ENCODE data around the gene POLR2L. TPM values are rescaled to one million over a fixed set of nuclear protein-coding genes. Genes with fewer than 3 reads are reported as not detected.

The POLR2L gene
- total RNA-seq, 1 experiment from 2014 or later = 139 TPM

DNA sequence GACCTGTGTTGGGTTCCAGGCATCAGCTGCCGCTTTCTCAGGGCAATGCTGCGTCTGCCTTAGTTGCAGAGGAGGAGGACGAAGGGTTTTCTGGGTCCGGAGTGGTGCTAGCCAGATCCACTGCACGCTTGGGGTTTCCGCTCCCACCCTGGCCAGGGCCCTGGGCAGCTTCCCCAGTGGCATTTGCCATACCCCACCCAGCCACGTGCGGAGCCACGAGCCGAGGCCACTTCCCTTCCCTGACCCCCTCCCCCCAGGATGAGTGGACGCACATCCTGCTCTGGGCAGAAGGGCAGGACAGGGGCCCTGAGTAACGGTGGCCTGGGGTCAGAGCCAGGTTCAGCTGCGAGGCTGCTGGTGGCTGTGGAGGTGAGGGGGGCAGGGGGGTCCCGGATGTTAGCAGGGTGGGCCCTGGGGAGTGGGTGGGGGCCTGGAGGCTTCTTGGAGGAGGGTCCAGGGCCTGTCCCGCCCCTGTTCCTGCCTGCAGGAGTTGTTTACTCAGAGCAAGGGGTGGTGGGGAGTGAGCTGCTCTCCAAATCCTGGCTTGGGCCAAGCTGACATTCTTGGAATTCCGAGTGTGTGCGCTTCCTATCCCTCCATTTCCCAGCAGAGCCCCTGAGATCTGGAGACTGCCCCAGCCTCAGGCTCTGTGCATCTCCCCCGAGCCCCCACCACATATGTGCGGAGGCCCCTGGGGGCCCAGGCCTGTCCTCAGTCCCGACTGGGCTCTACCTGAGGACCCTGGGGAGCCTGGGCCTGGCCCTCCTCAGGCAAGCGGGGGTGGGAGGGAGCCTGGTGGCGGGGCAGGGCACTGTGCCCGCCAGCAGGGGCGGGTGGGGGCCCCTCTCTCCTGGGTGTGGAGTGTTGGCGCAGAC is 1.7 kb upstream of the POLR2L start:
- in situ Hi-C loops (cut with HindIII; ENCODE audit: low sequenced_read_pairs) = no loop called here
- DNase-seq (ENCODE audit: low spot score) = peak; percentile 65

DNA sequence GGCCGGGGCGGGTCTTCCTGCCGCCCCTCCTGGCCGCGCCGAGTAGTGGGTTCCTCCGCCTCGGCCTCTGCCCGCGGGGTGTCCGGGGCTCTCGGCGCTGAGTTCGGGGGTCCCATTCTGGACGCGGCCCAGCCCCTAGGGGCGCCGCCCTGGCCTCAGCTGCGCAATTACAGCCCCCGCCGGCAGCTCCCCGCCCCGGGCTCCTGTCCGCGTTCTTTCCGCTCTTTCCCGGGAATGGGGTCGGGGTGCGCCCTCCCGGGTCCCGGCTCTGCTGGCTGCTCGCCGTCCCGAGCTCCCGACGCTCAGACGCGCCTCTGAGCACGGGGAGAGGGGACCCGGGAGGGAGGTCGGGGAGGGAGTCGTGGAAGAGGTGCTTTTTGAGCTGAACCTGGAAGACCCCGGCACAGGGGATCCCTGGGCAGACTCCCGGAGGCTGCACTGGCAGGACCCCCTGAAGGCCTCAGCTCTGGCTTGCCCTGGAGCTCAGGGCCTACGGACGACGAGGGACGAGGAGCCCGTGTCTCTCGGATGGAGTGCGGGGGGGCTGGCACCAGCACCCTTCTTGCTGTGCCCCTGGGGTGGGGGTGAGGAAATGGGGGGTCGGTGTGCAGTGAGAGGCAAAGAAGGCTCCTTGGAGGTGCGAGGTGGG is 881 bp upstream of the POLR2L start:
- no peak for DNase-seq (ENCODE audit: low spot score)
- in situ Hi-C loops (cut with HindIII; ENCODE audit: low sequenced_read_pairs) = no loop called here

DNA sequence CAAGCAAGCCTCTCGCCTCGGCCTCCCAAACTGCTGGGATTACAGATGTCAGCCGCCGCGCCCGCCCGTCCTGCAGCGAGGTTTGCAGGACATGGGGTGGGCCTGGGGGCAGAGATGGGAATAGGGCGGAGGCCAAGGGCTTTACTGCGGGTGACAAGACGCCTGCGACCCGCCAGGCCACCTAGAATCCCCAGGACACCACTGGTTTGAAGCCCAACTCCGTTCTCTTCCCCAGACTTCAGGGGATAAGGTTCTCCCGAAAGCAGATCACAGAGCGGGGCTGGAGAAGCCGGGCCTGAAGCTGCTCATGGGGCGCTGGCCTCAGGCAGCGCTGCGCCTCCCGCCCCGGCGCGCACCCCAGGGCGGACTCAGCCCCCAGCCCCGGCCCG is 354 bp downstream of the POLR2L start:
- in situ Hi-C loops (cut with HindIII; ENCODE audit: low sequenced_read_pairs) = no loop called here
- no peak for DNase-seq (ENCODE audit: low spot score)

DNA sequence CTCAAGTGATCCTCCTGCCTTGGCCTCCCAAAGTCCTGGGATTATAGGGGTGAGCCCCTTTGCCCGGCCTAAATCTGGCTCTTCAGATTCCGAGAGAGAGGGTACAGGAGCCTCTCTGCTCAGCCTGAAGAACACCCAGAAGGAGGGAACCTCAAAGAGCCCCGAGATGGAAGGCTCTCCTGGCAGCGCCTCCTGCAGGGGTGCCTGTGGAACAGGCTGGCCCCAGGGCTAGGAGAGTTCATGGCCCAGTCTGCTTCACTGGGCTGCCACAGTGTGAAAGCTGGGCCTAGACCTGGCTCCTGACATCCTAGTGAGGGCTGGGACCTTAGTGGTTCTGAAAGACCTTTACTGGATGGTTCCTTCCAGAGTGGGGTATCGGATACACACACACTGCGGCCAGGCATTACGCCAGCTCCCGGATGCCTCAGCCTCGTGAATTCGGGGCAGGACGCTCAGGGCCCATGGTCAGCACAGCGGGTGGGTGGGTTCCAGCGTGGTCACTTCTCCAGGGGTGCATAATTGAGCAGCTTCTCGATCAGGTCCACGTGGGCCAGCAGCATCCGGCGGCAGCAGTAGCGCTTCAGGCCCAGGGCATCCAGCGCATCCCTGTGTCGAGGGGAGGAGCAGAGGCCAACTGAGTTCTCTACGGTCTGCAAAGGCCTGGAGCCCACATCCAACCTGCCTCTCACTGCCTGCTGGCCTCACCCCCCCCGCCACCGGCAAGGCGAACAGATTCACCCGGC is 2.3 kb downstream of the POLR2L start:
- in situ Hi-C loops (cut with HindIII; ENCODE audit: low sequenced_read_pairs) = no loop called here

DNA sequence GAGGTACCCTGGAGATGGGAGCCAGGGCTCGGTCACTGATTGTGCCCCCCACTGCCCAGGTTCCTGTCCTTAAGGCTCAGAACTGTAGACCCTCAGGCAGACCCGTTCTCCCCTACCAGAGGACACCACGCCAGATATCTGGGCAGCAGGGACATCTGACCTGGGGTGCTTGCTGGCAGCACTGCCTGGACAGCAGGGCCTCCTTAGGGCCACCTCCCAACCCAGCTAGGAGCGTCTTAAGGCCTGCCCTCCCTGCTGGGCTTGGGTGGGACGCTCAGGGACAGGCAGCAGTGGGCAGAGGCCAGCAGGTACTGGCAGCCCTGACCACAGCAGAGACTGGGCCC is 3.1 kb downstream of the POLR2L start:
- no peak for DNase-seq (ENCODE audit: low spot score)
- in situ Hi-C loops (cut with HindIII; ENCODE audit: low sequenced_read_pairs) = no loop called here

More for the DNA sequence above, 2.3 kb downstream of the POLR2L start:
- no peak for DNase-seq (ENCODE audit: low spot score)

DNA sequence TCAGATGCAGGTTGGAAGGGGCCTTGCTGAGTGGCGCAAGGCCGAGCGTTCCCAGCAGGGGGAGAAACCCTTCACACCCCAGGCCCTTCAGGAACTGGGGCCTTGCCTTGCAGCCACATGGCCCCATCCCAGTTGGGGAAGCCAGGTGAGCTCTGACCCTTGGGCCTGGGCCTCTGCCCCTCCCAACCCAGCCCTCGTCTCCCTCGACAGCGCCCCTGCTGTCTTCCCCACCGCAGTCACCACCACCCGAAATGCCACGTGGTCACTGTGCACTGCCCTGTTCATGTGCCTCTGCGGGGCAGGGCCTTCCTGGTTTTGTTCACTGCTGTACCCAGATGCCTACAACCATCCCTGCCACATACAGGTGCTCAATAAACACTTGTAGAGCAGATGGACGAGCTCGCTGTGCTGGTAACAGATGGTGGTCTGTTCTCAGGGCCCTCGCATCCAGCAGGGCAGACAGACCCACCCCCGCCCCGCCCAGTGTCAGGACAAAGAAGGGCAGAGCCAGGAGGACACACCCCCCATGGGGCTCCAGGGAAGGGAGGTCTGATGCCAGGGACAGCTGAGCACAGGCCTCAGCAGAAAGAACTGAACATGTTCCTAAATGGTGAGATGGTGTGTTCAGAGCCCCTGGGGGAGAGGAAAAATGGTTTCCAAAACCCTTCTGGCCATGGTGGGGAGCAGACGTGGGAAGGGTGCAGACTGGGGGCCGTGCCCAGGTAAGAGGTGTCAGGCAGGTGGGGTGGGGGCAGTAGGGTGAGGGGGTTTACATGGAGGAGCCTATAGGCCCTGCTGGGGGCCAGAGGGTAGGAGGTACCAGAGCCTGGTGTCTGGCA is 3.7 kb downstream of the POLR2L start:
- no peak for DNase-seq (ENCODE audit: low spot score)
- in situ Hi-C loops (cut with HindIII; ENCODE audit: low sequenced_read_pairs) = no loop called here

DNA sequence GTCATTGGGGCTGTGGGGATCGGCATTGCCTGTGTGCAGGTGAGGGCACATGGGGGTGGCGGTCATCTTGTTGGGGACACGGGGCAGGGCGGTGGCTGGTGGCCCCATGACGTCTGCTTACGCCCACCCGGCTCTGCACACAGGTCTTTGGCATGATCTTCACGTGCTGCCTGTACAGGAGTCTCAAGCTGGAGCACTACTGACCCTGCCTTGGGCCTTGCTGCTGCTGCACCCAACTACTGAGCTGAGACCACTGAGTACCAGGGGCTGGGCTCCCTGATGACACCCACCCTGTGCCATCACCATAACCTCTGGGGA is 4.4 kb downstream of the POLR2L start:
- no peak for DNase-seq (ENCODE audit: low spot score)

DNA sequence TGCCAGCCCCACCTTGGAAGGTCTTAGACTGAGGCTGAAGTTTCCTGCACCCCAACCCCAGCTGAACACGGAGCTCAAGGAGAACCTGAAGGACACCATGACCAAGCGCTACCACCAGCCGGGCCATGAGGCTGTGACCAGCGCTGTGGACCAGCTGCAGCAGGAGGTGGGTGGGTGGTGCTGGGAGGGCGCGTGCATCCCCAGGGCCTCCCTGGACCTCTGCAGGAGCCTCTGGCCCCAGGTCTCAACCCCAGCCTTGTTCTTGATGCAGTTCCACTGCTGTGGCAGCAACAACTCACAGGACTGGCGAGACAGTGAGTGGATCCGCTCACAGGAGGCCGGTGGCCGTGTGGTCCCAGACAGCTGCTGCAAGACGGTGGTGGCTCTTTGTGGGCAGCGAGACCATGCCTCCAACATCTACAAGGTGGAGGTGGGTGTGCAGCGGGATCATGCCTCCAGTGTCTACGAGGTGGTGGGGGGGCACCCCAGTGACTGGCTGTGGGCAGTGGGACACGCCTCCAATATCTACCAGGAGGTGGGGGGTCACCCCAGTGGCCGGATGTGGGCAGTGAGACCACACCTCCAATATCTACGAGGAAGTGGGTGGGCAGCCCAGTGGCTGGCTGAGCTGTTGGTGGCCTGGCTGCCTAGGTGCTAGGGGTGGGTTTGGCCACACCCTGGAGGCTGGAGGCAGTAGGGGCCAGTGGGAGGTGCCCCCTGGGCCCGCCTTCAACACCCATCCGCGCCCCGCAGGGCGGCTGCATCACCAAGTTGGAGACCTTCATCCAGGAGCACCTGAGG is 4.9 kb downstream of the POLR2L start:
- no peak for DNase-seq (ENCODE audit: low spot score)
- in situ Hi-C loops (cut with HindIII; ENCODE audit: low sequenced_read_pairs) = no loop called here

More for the DNA sequence above, 4.4 kb downstream of the POLR2L start:
- in situ Hi-C loops (cut with HindIII; ENCODE audit: low sequenced_read_pairs) = no loop called here

DNA sequence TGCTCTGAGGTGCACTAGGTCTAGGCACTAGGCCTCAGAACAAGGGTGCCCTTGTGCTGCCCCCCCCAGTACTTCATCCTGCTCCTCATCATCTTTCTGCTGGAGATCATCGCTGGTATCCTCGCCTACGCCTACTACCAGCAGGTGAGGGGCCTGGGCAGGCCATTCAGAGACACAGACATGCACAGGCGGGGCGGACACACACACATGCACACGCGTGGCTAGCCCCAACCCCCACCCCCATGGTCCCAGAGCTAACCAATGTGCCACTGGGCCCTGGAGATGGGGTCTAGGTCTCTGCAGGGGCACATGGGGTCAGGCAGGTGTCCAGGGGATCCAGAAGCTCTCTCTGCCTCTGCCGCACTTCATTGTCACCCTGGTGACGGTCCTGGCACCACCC is 5.6 kb downstream of the POLR2L start:
- no peak for DNase-seq (ENCODE audit: low spot score)

DNA sequence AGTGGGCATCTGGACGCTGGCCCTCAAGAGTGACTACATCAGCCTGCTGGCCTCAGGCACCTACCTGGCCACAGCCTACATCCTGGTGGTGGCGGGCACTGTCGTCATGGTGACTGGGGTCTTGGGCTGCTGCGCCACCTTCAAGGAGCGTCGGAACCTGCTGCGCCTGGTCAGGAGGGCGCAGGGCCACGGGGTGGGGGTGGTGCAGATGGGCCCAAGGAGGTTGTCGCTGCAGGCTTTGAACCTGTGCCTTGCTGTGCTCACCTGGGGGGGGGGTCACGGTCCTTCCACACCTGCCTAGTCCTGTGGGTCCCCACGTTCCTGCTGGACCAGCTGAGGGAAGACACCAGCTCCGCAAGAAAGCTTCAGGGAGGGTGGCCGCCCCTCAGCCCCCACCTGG is 6.1 kb downstream of the POLR2L start:
- DNase-seq (ENCODE audit: low spot score) = no peak
- in situ Hi-C loops (cut with HindIII; ENCODE audit: low sequenced_read_pairs) = no loop called here

More for the DNA sequence above, 5.6 kb downstream of the POLR2L start:
- in situ Hi-C loops (cut with HindIII; ENCODE audit: low sequenced_read_pairs) = no loop called here

DNA sequence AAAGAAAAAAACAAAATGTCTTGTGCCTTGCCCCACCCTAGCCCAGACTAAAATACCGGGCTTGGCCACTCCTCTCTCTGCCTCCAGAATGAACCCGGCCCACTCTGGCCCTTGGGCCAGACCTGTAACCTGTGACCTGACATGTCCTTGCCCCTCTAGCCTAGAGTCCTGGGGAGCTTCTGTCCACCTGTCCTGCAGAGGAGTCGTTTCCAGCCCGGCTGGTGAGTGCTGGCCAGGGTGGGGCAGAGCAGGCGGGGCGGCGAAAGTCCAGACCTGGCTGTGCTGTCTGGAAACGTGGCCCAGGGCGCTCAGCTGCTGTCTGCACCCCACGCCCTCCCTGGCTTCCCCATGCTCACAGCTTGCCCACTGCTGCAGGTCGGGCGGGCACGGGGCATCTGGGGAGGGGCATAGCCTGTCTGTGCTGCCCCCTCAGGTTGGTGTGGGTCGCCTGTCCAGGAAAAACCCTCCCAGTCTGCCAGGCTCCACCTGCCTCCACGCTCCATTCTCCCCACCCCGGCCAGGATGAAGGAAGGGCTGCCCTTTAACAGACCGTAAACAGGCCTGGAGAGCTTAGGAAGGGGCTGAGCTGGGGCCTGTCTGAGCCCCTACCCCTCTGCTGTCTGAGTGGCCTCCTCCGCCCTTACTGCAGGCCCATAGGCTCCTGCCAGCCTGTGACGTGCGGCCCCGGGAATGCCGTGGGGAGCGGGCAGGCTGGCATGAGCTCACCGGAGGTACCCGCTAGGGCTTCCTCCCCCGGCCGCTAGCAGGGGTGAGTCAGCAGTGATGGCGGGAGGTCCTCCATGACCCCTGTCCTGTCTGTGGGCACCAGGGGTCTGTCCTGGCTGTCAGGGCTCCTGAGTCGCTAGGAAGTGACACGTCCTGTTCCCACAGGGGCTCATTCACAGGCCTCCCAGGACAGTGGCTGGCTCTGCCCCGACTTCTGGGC is 7.7 kb downstream of the POLR2L start:
- in situ Hi-C loops (cut with HindIII; ENCODE audit: low sequenced_read_pairs) = no loop called here

DNA sequence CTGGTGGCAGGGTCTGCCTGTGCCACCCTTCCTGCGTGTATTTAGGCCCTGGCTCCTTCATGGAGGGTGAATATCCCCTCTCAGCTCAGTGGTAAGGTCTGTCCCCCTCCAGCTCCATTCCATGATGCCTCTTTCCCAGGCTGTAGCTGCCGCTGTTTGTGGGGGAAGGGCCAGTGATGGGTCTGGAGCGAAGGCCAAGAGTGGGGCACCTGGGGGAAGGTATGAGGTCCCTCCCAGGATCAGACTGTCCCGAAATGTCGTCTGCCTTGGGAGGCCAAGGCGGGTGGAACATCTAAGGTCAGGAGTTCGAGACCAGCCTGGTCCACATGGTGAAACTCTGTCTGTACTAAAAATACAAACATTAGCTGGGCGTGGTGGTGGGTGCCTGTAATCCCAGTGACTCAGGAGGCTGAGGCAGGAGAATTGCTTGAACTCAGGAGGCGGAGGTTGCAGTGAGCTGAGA is 8.4 kb downstream of the POLR2L start:
- no peak for DNase-seq (ENCODE audit: low spot score)
- in situ Hi-C loops (cut with HindIII; ENCODE audit: low sequenced_read_pairs) = no loop called here

More for the DNA sequence above, 7.7 kb downstream of the POLR2L start:
- DNase-seq (ENCODE audit: low spot score) = peak; percentile 64

DNA sequence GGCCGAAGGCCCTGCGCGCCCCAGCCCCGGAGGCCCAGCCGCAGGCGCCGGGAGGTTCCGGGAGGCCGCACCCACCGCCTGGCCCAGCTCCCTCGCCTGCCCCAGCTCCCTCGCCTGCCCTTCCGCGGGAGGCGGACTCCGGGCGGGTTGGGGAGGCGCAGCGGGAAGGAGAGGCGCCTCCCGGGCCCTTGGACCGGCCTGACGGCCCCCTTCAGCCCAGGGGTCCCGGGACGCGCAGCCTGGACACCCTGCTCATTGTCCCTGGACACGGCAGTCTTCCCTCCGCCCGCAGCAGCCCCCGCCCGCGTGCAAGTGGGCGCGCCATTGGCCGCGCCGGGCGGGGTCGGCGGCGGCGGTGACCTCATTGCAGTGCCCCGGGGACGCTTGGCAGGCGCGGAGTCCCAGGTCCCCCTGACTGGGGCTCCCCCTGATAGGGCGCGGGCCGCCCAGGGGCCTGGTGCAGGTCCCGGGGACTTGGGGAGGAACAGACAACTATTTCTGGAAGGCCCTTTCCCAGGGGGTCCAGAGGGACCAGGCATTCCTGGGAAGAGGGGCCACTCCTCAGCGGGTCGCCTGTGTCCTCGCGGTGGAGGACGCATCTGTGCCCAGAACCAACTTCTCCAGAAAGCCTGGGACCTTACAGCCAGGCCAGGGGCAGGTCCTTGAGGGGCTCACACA is 9.1 kb downstream of the POLR2L start:
- in situ Hi-C loops (cut with HindIII; ENCODE audit: low sequenced_read_pairs) = no loop called here
- no peak for DNase-seq (ENCODE audit: low spot score)

DNA sequence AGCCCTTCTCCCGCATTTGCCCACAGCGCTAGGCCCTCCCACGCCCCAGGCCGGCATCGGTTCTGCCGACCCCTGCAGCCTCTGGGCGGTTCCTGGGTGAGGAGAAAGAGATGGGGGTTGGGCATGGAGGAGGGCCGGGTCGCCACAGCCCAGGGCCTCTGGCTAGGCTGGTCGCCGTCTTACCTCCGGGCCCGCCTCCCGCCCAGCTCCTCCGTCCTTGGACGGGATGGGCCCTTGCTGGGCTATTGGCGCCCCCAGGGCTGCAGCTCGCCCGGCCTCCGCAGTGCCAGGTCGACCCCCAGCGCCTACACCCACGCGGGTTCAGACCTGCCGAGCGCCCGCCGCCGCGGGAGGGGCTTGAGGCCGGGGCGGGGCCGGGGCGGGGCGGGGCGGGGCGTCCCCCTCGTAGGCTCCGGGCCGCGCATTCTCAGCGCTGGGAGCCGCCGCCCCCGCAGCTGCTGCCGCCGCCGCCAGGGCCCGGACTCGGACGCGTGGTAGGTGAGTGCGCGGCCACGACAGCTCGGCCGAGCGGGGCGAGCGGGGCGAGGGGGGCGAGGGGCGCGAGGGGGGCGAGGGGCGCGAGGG is 9.7 kb downstream of the POLR2L start, which contains the start of gene CD151:
Gene CD151, plus strand, starts transcription at position 424 of the 585 bp plus-strand sequence. CDS start 3,118 bp downstream, outside the sequence.
- peak; percentile 69 for DNase-seq (ENCODE audit: low spot score)
- in situ Hi-C loops (cut with HindIII; ENCODE audit: low sequenced_read_pairs) = no loop called here

DNA sequence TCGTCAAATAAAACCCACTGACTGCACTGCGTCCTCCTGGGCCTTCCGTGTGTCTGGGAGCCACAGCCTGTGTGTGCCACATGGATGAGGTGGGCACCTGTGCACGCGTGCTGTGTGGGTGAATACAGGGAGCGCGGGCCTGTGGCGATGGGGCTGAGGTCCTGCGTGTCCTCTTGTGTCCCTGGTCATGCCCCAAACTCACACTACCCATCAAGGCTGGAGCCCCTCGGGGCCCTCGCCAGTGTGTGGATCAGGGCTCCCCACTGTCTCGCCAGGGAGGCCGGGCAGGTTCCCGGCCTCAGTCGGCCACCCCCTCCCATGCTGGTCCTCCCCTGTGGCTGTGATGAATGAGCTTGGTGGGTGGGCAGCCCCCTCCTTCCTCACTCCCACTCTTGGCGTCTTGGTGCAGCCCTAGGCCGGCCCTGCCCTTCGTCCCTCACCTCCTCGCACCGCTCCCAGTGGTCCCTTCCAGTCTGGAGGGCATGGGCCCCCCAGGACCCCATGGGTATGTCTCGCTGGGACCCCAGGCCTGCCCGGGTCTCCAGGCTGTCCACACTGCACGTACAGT is 10.3 kb downstream of the POLR2L start:
- no peak for DNase-seq (ENCODE audit: low spot score)
- in situ Hi-C loops (cut with HindIII; ENCODE audit: low sequenced_read_pairs) = no loop called here
